GM23338 (cell line): Measurements from ENCODE around the gene CFAP126. TPM values are rescaled to one million over a fixed set of nuclear protein-coding genes. Genes with fewer than 3 reads are reported as not detected.

Source experiments
- CREB1 ChIP-seq: fragments of 250-450 bp; sonication (Bioruptor Pico); IDR thresholded peaks from 2 replicates; pipeline ENCODE4 v1.5.0; 2020; ENCODE audit warnings: low read depth, mild to moderate bottlenecking, moderate library complexity
- JUNB ChIP-seq: IDR thresholded peaks from one replicate; pipeline ENCODE4 v1.6.1; 2016; ENCODE audit warnings: antibody characterized with exemption; ENCODE audit not compliant: unreplicated experiment
- POLR2AphosphoS5 ChIP-seq: IDR thresholded peaks from 2 replicates; pipeline ENCODE4 v1.6.1; 2016; ENCODE audit warnings: antibody characterized with exemption, low read depth
- STAT1 ChIP-seq: IDR thresholded peaks from one replicate; pipeline ENCODE4 v1.6.1; 2016; ENCODE audit warnings: antibody characterized with exemption; ENCODE audit not compliant: unreplicated experiment
- ZNF114 ChIP-seq: fragments of 250-450 bp; sonication (Bioruptor Pico); IDR thresholded peaks from 2 replicates; pipeline ENCODE4 v1.5.0; 2020; ENCODE audit warnings: mild to moderate bottlenecking, moderate library complexity
- ZNF331 ChIP-seq: fragments of 250-450 bp; sonication (Bioruptor Pico); IDR thresholded peaks from 2 replicates; pipeline ENCODE4 v1.5.0; 2020; ENCODE audit warnings: low read depth, mild to moderate bottlenecking, moderate library complexity
- polyA plus RNA-seq: library from polyadenylated mRNA; unstranded; fragments of >200 nt; fragmentation: Nextera tagmentation; extraction: Ambion mirVana; gene quantifications from 2 replicates; pipeline ENCODE4 v1.2.1, GENCODE V29; 2016
- total RNA-seq: library from RNA; depleted of rRNA; stranded (reverse); fragments of >200 nt; shearing (Covaris generic); gene quantifications from 2 replicates; pipeline ENCODE4 v1.2.3, GENCODE V29; 2014
- TF ChIP-seq, protein P1 (sequence below): fragments of 250-450 bp; sonication (Bioruptor Pico); IDR thresholded peaks from 2 replicates; pipeline ENCODE4 v1.5.0; 2020; ENCODE audit warnings: mild to moderate bottlenecking, moderate library complexity
- TF ChIP-seq, protein P2 (sequence below): IDR thresholded peaks from 2 replicates; pipeline ENCODE4 v1.6.1; 2016; ENCODE audit warnings: antibody characterized with exemption
- TF ChIP-seq, protein P3 (sequence below), 2 experiments: fragments of 200-600 bp in 1 of 2; sonication (generic) in 1 of 2; conservative IDR thresholded peaks; 2 replicates each; pipeline versions ENCODE4 v1.5.1 to v1.6.1; 2016 to 2017; ENCODE audit warnings: antibody characterized with exemption in 2 of 2, low read depth in 2 of 2, mild to moderate bottlenecking in 2 of 2, moderate library complexity in 1 of 2

Gene CFAP126
- total and polyA plus RNA-seq, 2 experiments from 2014 or later: not detected

DNA sequence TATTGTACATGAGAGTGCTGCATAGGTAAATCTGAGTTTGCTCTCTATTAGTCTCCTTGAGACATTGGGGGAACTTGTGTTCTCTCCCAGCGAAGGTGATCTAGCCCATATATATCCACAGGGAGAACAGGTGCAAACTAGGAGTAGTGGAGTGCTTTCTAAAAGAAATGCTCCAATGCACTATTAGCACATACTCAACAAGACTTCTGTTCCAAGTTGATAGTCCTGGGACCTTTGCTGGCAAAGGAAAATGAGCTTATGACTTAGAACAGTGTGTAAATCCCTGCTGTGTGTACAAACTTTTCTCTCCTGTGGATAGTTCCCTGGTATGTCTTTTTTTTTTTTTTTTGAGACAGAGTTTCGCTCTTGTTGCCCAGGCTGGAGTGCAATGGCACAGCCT is 25.5 kb downstream of the CFAP126 start (continued):
- TF ChIP-seq, protein P1, sequence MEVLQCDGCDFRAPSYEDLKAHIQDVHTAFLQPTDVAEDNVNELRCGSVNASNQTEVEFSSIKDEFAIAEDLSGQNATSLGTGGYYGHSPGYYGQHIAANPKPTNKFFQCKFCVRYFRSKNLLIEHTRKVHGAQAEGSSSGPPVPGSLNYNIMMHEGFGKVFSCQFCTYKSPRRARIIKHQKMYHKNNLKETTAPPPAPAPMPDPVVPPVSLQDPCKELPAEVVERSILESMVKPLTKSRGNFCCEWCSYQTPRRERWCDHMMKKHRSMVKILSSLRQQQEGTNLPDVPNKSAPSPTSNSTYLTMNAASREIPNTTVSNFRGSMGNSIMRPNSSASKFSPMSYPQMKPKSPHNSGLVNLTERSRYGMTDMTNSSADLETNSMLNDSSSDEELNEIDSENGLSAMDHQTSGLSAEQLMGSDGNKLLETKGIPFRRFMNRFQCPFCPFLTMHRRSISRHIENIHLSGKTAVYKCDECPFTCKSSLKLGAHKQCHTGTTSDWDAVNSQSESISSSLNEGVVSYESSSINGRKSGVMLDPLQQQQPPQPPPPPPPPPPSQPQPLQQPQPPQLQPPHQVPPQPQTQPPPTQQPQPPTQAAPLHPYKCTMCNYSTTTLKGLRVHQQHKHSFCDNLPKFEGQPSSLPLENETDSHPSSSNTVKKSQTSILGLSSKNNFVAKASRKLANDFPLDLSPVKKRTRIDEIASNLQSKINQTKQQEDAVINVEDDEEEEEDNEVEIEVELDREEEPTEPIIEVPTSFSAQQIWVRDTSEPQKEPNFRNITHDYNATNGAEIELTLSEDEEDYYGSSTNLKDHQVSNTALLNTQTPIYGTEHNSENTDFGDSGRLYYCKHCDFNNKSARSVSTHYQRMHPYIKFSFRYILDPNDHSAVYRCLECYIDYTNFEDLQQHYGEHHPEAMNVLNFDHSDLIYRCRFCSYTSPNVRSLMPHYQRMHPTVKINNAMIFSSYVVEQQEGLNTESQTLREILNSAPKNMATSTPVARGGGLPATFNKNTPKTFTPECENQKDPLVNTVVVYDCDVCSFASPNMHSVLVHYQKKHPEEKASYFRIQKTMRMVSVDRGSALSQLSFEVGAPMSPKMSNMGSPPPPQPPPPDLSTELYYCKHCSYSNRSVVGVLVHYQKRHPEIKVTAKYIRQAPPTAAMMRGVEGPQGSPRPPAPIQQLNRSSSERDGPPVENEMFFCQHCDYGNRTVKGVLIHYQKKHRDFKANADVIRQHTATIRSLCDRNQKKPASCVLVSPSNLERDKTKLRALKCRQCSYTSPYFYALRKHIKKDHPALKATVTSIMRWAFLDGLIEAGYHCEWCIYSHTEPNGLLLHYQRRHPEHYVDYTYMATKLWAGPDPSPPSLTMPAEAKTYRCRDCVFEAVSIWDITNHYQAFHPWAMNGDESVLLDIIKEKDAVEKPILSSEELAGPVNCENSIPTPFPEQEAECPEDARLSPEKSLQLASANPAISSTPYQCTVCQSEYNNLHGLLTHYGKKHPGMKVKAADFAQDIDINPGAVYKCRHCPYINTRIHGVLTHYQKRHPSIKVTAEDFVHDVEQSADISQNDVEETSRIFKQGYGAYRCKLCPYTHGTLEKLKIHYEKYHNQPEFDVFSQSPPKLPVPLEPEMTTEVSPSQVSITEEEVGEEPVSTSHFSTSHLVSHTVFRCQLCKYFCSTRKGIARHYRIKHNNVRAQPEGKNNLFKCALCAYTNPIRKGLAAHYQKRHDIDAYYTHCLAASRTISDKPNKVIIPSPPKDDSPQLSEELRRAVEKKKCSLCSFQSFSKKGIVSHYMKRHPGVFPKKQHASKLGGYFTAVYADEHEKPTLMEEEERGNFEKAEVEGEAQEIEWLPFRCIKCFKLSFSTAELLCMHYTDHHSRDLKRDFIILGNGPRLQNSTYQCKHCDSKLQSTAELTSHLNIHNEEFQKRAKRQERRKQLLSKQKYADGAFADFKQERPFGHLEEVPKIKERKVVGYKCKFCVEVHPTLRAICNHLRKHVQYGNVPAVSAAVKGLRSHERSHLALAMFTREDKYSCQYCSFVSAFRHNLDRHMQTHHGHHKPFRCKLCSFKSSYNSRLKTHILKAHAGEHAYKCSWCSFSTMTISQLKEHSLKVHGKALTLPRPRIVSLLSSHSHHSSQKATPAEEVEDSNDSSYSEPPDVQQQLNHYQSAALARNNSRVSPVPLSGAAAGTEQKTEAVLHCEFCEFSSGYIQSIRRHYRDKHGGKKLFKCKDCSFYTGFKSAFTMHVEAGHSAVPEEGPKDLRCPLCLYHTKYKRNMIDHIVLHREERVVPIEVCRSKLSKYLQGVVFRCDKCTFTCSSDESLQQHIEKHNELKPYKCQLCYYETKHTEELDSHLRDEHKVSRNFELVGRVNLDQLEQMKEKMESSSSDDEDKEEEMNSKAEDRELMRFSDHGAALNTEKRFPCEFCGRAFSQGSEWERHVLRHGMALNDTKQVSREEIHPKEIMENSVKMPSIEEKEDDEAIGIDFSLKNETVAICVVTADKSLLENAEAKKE (CRISPR knock-in tag): no peak
- TF ChIP-seq STAT1: no peak
- TF ChIP-seq CREB1 (CRISPR knock-in tag): no peak
- TF ChIP-seq, protein P2, sequence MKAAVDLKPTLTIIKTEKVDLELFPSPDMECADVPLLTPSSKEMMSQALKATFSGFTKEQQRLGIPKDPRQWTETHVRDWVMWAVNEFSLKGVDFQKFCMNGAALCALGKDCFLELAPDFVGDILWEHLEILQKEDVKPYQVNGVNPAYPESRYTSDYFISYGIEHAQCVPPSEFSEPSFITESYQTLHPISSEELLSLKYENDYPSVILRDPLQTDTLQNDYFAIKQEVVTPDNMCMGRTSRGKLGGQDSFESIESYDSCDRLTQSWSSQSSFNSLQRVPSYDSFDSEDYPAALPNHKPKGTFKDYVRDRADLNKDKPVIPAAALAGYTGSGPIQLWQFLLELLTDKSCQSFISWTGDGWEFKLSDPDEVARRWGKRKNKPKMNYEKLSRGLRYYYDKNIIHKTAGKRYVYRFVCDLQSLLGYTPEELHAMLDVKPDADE: no peak
- TF ChIP-seq ZNF331: no peak
- TF ChIP-seq JUNB: no peak
- no peak for TF ChIP-seq ZNF114
- TF ChIP-seq, protein P3, sequence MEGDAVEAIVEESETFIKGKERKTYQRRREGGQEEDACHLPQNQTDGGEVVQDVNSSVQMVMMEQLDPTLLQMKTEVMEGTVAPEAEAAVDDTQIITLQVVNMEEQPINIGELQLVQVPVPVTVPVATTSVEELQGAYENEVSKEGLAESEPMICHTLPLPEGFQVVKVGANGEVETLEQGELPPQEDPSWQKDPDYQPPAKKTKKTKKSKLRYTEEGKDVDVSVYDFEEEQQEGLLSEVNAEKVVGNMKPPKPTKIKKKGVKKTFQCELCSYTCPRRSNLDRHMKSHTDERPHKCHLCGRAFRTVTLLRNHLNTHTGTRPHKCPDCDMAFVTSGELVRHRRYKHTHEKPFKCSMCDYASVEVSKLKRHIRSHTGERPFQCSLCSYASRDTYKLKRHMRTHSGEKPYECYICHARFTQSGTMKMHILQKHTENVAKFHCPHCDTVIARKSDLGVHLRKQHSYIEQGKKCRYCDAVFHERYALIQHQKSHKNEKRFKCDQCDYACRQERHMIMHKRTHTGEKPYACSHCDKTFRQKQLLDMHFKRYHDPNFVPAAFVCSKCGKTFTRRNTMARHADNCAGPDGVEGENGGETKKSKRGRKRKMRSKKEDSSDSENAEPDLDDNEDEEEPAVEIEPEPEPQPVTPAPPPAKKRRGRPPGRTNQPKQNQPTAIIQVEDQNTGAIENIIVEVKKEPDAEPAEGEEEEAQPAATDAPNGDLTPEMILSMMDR (conservative IDR thresholded peaks at IDR 0.05; ENCODE audit: low read depth in 2 of 2): no peak
- TF ChIP-seq POLR2AphosphoS5: no peak
